ACC112 (cell line): ENCODE results near the gene YDJC.
"Not testable (repeated sequence)": the region's sequence is repeated elsewhere in the genome, so short reads cannot be mapped to it uniquely, and the experiment has no call there.

ENCODE experiments used
- H2AFZ ChIP-seq: fragments of 200-600 bp; sonication (generic); one replicate; pipeline ENCODE4 v1.6.0; 2017; ENCODE audit warnings: antibody characterized with exemption, low read length; ENCODE audit not compliant: unreplicated experiment
- H3K27ac ChIP-seq: fragments of 200-600 bp; sonication (generic); 2 replicates; pipeline ENCODE4 v1.5.1; 2014; ENCODE audit warnings: low read depth, mild to moderate bottlenecking, antibody characterized with exemption, low read length, moderate library complexity
- H3K27me3 ChIP-seq: fragments of 200-600 bp; sonication (generic); 2 replicates; pipeline ENCODE4 v1.6.1; 2014; ENCODE audit warnings: mild to moderate bottlenecking, antibody characterized with exemption, low read length, moderate library complexity, mixed read lengths; ENCODE audit not compliant: insufficient read depth
- H3K36me3 ChIP-seq: fragments of 200-600 bp; sonication (generic); 2 replicates; pipeline ENCODE4 v1.6.1; 2016; ENCODE audit warnings: mild to moderate bottlenecking, antibody characterized with exemption, low read length, moderate library complexity, mixed read lengths; ENCODE audit not compliant: insufficient read depth
- H3K4me1 ChIP-seq: fragments of 200-600 bp; sonication (generic); one replicate; pipeline ENCODE4 v1.6.1; 2016; ENCODE audit warnings: low read length, mixed read lengths; ENCODE audit not compliant: insufficient read depth, unreplicated experiment, control insufficient read depth
- H3K4me3 ChIP-seq: fragments of 200-600 bp; sonication (generic); 2 replicates; pipeline ENCODE4 v1.5.1; 2014; ENCODE audit warnings: mild to moderate bottlenecking, low read depth, low read length
- H3K79me2 ChIP-seq: fragments of 200-600 bp; sonication (generic); one replicate; pipeline ENCODE4 v1.6.0; 2016; ENCODE audit warnings: low read length; ENCODE audit not compliant: control insufficient read depth, unreplicated experiment, insufficient read depth

Gene YDJC

DNA sequence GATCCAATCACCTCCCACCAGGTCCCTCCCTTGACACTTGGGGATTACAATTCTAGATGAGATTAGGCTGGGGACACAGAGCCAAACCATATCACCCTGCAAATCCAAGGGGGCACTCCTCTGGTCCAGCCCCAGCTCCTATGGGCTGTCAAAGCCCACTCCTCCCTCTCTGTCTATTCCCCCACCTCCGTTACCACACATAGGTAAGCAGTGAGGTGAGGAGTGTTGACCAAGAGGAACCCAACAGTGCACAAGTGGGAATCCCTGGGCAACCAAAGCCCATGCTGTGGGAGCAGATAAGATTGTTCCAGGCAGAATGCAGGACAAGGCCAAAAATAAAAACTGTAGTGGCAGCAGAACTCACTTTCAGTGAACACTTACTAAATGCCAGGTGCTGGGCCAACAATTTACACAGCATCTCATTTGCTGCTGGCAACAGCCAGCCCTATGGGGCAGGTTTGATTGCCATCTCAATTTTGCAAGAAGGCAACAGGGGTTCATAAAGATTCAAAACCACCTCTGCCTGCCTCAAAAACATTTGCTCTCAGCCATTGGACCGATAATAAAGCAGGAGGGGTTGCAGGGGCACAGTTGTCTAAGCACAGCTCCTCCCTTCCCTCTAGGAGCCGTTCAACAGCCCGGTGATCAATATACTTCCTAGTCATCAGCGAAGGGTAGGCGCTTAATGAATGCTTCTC, 21.1 kb upstream of the YDJC start:
- H3K27ac ChIP-seq, result no peak overlapping the region
- H2AFZ ChIP-seq, result peak overlapping the region; percentile 55
- H3K4me1 ChIP-seq, result peaks cover 8% of the 10 kb centered on the region
- no peaks in the 10 kb centered on the region for H3K27me3 ChIP-seq
- H3K4me3 ChIP-seq, result peak overlapping the region; percentile 85
- H3K36me3 ChIP-seq, result no peaks in the 10 kb centered on the region
- H3K79me2 ChIP-seq, result no peaks in the 10 kb centered on the region

DNA sequence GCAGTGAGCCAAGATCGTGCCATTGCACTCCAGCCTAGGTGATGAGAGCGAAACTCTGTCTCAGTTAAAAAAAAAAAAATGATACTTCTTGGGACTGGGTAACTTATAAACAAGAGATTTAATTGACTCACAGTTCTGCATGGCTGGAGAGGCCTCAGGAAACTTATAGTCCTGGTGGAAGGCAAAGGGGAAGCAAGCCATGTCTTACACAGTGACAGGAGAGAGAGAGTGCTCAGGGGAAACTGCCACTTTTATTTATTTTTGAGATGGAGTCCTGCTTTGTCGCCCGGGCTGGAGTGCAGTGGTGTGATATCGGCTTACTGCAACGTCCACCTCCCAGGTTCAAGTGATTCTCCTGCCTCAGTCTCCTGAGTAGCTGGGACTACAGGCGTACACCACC, 20.5 kb upstream of the YDJC start:
- no peaks in the 10 kb centered on the region for H3K36me3 ChIP-seq
- H3K79me2 ChIP-seq, result no peaks in the 10 kb centered on the region
- H3K27ac ChIP-seq, result no peak overlapping the region
- H3K4me1 ChIP-seq, result peaks cover 8% of the 10 kb centered on the region
- H3K27me3 ChIP-seq, result no peaks in the 10 kb centered on the region
- H3K4me3 ChIP-seq, result no peak overlapping the region
- no peak overlapping the region for H2AFZ ChIP-seq

DNA sequence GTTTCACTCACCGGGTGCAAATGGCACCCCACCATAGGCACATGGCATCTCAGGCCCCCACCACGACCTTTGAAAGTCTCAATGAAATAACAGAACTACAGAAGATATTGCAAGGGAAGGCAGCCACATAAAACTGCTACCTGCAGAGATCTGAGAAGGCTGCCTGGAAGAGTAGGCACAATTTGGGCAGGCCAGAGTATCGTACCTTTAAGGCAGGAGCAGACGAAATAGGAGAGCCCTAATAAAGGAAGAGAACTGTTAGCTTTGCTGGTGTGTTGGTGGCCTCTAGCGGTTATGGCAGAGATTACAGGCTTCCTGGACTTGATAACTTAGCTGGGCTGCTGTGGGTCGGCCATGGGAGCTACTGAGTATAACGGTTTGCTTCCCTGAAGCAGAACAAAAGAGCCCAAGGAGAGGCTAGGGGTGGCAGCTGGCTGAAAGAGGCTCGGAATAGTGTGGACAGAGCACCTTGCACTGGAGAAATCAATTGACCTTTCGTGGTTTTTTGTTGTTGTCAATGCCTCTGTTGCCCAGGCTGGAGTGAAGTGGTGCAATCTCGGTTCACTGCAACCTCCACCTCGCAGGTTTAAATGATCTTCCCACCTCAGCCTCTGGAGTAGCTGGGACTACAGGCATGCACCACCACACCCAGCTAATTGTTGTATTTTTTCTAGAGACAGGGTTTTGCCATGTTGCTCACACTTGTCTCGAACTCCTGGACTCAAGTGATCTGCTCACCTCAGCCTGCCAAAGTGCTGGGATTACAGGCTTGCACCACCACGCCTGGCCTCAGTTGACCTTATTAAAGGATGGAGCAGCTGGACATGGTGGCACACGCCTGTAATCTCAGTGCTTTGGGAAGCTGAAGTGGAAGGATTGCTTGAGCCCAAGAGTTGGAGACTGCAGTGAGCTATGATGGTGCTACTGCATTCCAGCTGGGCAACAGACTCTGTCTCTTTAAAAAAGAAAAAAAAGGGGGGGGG, 17.1 kb upstream of the YDJC start:
- Histone ChIP-seq H3K36me3 (no peaks in the 10 kb centered on the region), H2AFZ (no peak overlapping the region), H3K4me3 (no peak overlapping the region), H3K79me2 (peaks cover 2% of the 10 kb centered on the region), H3K27me3 (no peaks in the 10 kb centered on the region), H3K4me1 (peaks cover 4% of the 10 kb centered on the region), H3K27ac (no peak overlapping the region)

DNA sequence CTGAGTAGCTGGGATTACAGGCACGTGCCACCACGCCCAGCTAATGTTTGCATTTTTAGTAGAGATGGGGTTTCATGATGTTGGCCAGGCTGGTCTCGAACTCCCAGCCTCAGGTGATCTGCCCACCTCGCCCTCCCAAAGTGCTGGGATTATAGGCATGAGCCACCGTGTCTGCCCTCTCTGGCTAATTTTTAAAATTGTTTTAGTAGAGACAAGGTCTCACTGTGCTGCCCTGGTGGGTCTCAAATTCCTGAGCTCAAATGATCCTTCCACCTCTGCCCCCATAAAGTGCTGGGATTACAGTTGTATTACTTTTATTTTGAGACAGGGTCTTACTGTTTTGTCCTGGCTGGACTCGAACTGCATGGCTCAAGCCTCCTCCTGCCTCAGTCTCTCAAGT, 15.7 kb upstream of the YDJC start:
- not testable (repeated sequence) for H3K36me3 ChIP-seq, H3K79me2 ChIP-seq, H3K27ac ChIP-seq, H3K4me1 ChIP-seq, H2AFZ ChIP-seq, H3K27me3 ChIP-seq, H3K4me3 ChIP-seq

DNA sequence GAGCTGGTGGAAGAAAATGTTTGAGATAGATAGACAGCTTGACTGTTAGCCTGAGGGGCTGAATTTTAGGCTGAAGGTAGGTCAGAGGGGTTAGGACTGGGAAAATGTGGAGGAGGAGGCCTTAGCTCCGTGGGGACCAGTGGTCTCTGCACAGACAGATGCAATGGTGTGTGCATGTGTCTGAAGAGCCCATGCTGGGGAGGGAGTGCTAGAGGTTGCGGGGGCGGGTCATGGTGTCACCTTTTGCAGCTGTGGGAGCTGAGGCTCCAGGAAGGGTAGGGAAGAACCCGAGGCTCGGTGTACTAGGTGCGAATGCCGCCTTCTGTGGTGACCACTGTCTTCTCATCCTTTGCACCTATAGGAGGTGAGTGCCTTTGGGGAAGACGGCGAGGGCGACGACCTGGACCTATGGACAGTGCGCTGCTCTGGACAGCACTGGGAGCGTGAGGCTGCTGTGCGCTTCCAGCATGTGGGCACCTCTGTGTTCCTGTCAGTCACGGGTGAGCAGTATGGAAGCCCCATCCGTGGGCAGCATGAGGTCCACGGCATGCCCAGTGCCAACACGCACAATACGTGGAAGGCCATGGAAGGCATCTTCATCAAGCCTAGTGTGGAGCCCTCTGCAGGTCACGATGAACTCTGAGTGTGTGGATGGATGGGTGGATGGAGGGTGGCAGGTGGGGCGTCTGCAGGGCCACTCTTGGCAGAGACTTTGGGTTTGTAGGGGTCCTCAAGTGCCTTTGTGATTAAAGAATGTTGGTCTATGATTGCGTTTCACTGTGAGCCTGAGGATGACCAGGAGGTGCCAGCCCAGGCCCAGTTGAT, 13.9 kb upstream of the YDJC start:
- peak overlapping the region; percentile 95 for H3K4me3 ChIP-seq
- peaks cover 2% of the 10 kb centered on the region for H3K79me2 ChIP-seq
- no peaks in the 10 kb centered on the region for H3K4me1 ChIP-seq
- no peak overlapping the region for H3K27ac ChIP-seq
- H2AFZ ChIP-seq, result no peak overlapping the region
- no peaks in the 10 kb centered on the region for H3K27me3 ChIP-seq
- H3K36me3 ChIP-seq, result no peaks in the 10 kb centered on the region

DNA sequence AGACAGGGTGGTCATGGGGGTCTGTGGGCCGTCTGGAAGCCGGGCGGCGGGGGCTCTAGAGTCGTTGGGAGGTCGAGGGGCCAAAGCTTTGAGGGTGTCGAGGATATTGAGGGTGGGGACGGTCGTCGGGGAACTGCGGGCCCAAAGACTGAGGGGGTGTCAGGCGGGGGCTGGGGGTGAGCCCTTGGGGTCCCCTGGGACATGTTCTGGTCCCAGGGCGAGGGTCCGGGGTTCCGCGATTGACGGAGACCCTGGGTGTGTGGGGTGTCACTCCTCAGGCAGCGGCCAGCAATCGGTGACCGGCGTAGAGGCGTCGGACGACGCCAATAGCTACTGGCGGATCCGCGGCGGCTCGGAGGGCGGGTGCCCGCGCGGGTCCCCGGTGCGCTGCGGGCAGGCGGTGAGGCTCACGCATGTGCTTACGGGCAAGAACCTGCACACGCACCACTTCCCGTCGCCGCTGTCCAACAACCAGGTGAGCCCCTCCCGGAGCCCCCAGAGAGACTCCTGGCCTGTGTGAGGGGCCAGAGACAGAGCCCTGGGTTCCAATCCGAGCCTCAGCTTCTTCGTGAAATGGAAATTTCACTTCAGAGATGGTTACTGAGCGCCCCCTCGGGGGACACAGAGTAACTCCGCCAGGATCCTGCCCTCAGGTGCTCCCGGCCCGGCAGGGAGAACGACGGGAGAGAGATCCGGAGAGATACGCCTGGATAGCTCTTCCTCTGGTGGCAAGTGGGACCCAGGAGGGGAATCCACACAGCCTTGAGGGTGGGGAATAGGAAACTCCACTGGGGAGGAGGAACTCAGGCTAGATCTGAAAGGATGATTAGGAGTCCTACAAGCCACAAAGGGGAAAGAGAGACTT, 13.0 kb upstream of the YDJC start:
- no peaks in the 10 kb centered on the region for H3K4me1 ChIP-seq
- H3K4me3 ChIP-seq, result peak overlapping the region; percentile 95
- H3K79me2 ChIP-seq, result peaks cover 2% of the 10 kb centered on the region
- peak overlapping the region; percentile 34; the same call in 1 of the 2 replicates for H3K27ac ChIP-seq
- H2AFZ ChIP-seq, result peak overlapping the region; percentile 43
- H3K36me3 ChIP-seq, result no peaks in the 10 kb centered on the region
- H3K27me3 ChIP-seq, result no peaks in the 10 kb centered on the region

DNA sequence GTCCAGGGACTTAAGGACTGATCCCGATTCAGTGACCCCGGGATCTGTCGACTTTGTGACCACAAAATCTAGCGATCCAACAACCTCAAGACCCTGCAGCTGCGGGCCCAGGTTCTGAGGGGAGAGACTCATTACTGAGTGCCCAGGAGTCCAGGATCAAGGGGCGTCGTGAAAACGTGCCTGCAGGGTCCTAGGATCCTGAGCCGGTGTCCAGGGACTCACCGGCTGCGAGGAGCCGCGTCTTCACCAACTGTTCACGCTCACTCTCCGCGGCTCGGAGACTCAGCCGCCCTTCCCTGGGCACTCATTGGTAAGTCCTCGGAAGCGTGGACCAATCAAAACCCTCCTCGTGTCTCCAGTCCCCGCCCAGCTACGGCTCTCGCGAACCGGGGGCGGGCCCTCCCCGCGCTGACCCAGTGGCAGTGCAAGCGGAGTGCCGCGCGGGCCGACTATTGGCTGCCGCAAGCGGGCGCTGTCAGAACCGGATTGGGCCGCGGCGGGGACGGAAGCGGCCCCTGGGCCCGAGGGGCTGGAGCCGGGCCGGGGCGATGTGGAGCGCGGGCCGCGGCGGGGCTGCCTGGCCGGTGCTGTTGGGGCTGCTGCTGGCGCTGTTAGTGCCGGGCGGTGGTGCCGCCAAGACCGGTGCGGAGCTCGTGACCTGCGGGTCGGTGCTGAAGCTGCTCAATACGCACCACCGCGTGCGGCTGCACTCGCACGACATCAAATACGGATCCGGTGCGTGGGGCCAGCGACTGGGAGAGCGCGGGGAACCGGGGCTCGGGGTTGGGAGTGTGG, 12.2 kb upstream of the YDJC start, which contains the start of gene SDF2L1:
SDF2L1 (plus strand) TSS at position 514 of the 795 bp plus-strand sequence; CDS start at position 549, 35 bp downstream.
- H3K27ac ChIP-seq, result peak within 1 kb of the TSS; percentile 34; the same call in 1 of the 2 replicates
- peak within 1 kb of the TSS; percentile 97 for H2AFZ ChIP-seq
- no peaks in the 10 kb centered on the region for H3K27me3 ChIP-seq
- no peaks in the 10 kb centered on the region for H3K4me1 ChIP-seq
- no peaks in the 10 kb centered on the region for H3K36me3 ChIP-seq
- peak within 1 kb of the TSS; percentile 95 for H3K4me3 ChIP-seq
- peaks cover 2% of the 10 kb centered on the region for H3K79me2 ChIP-seq

DNA sequence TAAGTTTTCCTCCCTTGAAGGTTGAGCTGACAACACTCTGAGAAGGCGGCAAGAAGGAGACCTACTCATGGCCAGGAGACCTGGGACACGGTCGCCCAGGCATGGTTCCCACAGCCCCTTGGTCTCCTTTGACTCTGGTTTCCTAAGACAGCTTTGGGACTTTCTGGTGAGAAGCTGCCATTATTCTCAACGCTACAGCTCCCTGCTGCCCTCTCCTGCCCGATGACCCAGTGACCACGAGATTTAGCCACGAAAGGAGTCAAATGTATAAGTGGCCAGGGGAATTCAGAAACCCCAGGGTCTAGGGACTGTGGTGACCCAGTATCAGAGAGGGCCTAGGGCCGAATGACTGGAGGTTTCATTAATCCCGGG, 11.6 kb upstream of the YDJC start:
- Histone ChIP-seq H3K36me3 (no peaks in the 10 kb centered on the region), H2AFZ (peak overlapping the region; percentile 97), H3K79me2 (peaks cover 2% of the 10 kb centered on the region), H3K4me1 (no peaks in the 10 kb centered on the region), H3K27me3 (no peaks in the 10 kb centered on the region), H3K4me3 (peak overlapping the region; percentile 95), H3K27ac (peak overlapping the region; percentile 12; the same call in 1 of the 2 replicates)

DNA sequence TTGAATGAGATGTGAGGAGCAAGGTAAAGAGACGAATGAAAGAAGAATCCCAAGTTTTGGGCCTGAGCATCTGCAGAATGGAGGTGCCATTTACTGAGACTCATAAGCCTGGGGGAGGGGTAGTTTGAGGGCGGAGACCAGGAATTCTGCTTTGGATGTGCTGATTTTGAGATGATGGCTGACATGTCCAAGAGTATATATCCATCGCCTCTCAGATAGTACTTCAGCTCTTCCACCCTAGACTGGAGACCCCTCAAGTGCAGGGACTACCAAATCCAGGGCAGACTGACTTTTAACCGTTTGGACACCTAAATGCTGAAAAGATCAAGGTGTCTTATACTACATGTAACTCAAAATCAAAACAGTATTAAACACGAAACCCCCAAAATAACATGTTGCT, 11.0 kb upstream of the YDJC start:
- no peak overlapping the region for H3K4me3 ChIP-seq
- no peak overlapping the region for H3K27ac ChIP-seq
- no peaks in the 10 kb centered on the region for H3K27me3 ChIP-seq
- no peaks in the 10 kb centered on the region for H3K4me1 ChIP-seq
- peaks cover 2% of the 10 kb centered on the region for H3K79me2 ChIP-seq
- no peak overlapping the region for H2AFZ ChIP-seq
- no peaks in the 10 kb centered on the region for H3K36me3 ChIP-seq
